Effector memory CD8-positive, alpha-beta T cell (primary cell): ENCODE measurements around the gene SLC11A1.

Experiments
- ATAC-seq: fragments of 150-1000 bp; cut with Tn5 transposase; replicated peaks from 2 replicates; pipeline ENCODE4 v1.10.0; 2021; ENCODE audit warnings: mild to moderate bottlenecking, moderate library complexity
- DNase-seq, 3 experiments: peaks; one replicate each; pipeline ENCODE4 v3.0.0; 2021
- H3K27ac Mint-ChIP-seq, 2 donors: one replicate each; pipeline ENCODE4 v1.8.0; 2022; ENCODE audit warnings: mild to moderate bottlenecking in 2 of 2, mixed read lengths in 2 of 2, moderate library complexity in 2 of 2
- H3K27me3 Mint-ChIP-seq, 2 donors: one replicate each; pipeline ENCODE4 v1.8.0; 2022; ENCODE audit warnings: mixed read lengths in 2 of 2
- H3K36me3 Mint-ChIP-seq: one replicate; pipeline ENCODE4 v1.8.0; 2022; ENCODE audit warnings: mild to moderate bottlenecking, moderate library complexity, mixed read lengths; ENCODE audit not compliant: insufficient read depth
- H3K4me1 Mint-ChIP-seq, 2 donors: one replicate each; pipeline ENCODE4 v1.8.0; 2022; ENCODE audit warnings: low read depth in 2 of 2, mixed read lengths in 2 of 2
- H3K4me3 Mint-ChIP-seq, 2 donors: one replicate each; pipeline ENCODE4 v1.8.0; 2022; ENCODE audit warnings: mild to moderate bottlenecking in 2 of 2, mixed read lengths in 2 of 2, moderate library complexity in 2 of 2
- H3K9me3 Mint-ChIP-seq, 2 donors: one replicate each; pipeline ENCODE4 v1.8.0; 2022; ENCODE audit warnings: mixed read lengths in 2 of 2

SLC11A1 gene

GRCh38 chr2:218354045-218354444 is 28.0 kb upstream of the SLC11A1 start:
- H3K4me3 Mint-ChIP-seq = no peak overlapping the region
- ATAC-seq (no peak), DNase-seq (no peak)
- peaks cover 3 to 7% of the 10 kb centered on the region in 2 donors for H3K9me3 Mint-ChIP-seq
- H3K36me3 Mint-ChIP-seq = peaks cover 5% of the 10 kb centered on the region
- H3K4me1 Mint-ChIP-seq = peaks cover 0 to 6% of the 10 kb centered on the region in 2 donors
- peaks cover 0 to 7% of the 10 kb centered on the region in 2 donors for H3K27me3 Mint-ChIP-seq
- no peak overlapping the region for H3K27ac Mint-ChIP-seq

- Mint-ChIP-seq H3K9me3 (peaks cover 3 to 7% of the 10 kb centered on the region in 2 donors), H3K27ac (no peak overlapping the region), H3K27me3 (peaks cover 0 to 7% of the 10 kb centered on the region in 2 donors), H3K36me3 (peaks cover 5% of the 10 kb centered on the region), H3K4me1 (peaks cover 0 to 6% of the 10 kb centered on the region in 2 donors), H3K4me3 (no peak overlapping the region)
- DNase-seq (no peak), ATAC-seq (no peak)
Observed at GRCh38 chr2:218354850-218355443, 27.1 kb upstream of the SLC11A1 start.

- ATAC-seq = no peak
- Mint-ChIP-seq H3K27ac (peak overlapping the region in 1 of 2 donors; percentile 10), H3K4me1 (peaks cover 0 to 6% of the 10 kb centered on the region in 2 donors)
Observed at GRCh38 chr2:218357236-218358177, 24.6 kb upstream of the SLC11A1 start.

GRCh38 chr2:218360453-218360852 is 21.6 kb upstream of the SLC11A1 start:
- peaks cover 0 to 6% of the 10 kb centered on the region in 2 donors for H3K4me1 Mint-ChIP-seq
- H3K4me3 Mint-ChIP-seq = no peak overlapping the region
- peaks cover 0 to 1% of the 10 kb centered on the region in 2 donors for H3K27me3 Mint-ChIP-seq
- DNase-seq (no peak), ATAC-seq (no peak)
- H3K9me3 Mint-ChIP-seq = no peaks in the 10 kb centered on the region
- H3K36me3 Mint-ChIP-seq = peaks cover 5% of the 10 kb centered on the region
- peak overlapping the region in 1 of 2 donors; percentile 68 for H3K27ac Mint-ChIP-seq

More at GRCh38 chr2:218357236-218358177, 24.6 kb upstream of the SLC11A1 start:
- no peak overlapping the region for H3K4me3 Mint-ChIP-seq
- no peaks in the 10 kb centered on the region for H3K9me3 Mint-ChIP-seq
- peaks cover 5% of the 10 kb centered on the region for H3K36me3 Mint-ChIP-seq
- H3K27me3 Mint-ChIP-seq = peaks cover 0 to 7% of the 10 kb centered on the region in 2 donors
- DNase-seq = no peak

- H3K27me3 Mint-ChIP-seq = no peaks in the 10 kb centered on the region
- H3K4me1 Mint-ChIP-seq = peaks cover 0 to 4% of the 10 kb centered on the region in 2 donors
- no peak overlapping the region for H3K4me3 Mint-ChIP-seq
- H3K27ac Mint-ChIP-seq = no peak overlapping the region
- no peaks in the 10 kb centered on the region for H3K9me3 Mint-ChIP-seq
- peaks cover 4% of the 10 kb centered on the region for H3K36me3 Mint-ChIP-seq
- ATAC-seq = no peak
- DNase-seq = no peak
Observed at GRCh38 chr2:218362606-218363005, 19.5 kb upstream of the SLC11A1 start.

- no peak for DNase-seq
- Mint-ChIP-seq H3K27me3 (no peaks in the 10 kb centered on the region), H3K27ac (no peak overlapping the region), H3K4me3 (no peak overlapping the region), H3K9me3 (no peaks in the 10 kb centered on the region), H3K4me1 (peaks cover 4 to 5% of the 10 kb centered on the region in 2 donors), H3K36me3 (peaks cover 8% of the 10 kb centered on the region)
- ATAC-seq = no peak
Observed at GRCh38 chr2:218363736-218364135, 18.3 kb upstream of the SLC11A1 start.

GRCh38 chr2:218364196-218364595 is 17.9 kb upstream of the SLC11A1 start:
- no peaks in the 10 kb centered on the region for H3K9me3 Mint-ChIP-seq
- DNase-seq (no peak), ATAC-seq (no peak)
- no peak overlapping the region for H3K4me3 Mint-ChIP-seq
- peaks cover 8% of the 10 kb centered on the region for H3K36me3 Mint-ChIP-seq
- no peak overlapping the region for H3K27ac Mint-ChIP-seq
- peaks cover 4 to 5% of the 10 kb centered on the region in 2 donors for H3K4me1 Mint-ChIP-seq
- H3K27me3 Mint-ChIP-seq = no peaks in the 10 kb centered on the region

GRCh38 chr2:218366621-218367414 is 15.3 kb upstream of the SLC11A1 start:
- H3K27ac Mint-ChIP-seq = peak overlapping the region; percentile 82 to 87
- H3K27me3 Mint-ChIP-seq = no peaks in the 10 kb centered on the region
- no peak for ATAC-seq
- peaks cover 5 to 6% of the 10 kb centered on the region in 2 donors for H3K4me1 Mint-ChIP-seq
- DNase-seq = no peak
- H3K9me3 Mint-ChIP-seq = no peaks in the 10 kb centered on the region
- H3K4me3 Mint-ChIP-seq = peak overlapping the region; percentile 69 to 81
- H3K36me3 Mint-ChIP-seq = peaks cover 11% of the 10 kb centered on the region

- peak overlapping the region; percentile 69 to 81 for H3K4me3 Mint-ChIP-seq
- H3K4me1 Mint-ChIP-seq = peaks cover 5 to 6% of the 10 kb centered on the region in 2 donors
- no peaks in the 10 kb centered on the region for H3K9me3 Mint-ChIP-seq
- DNase-seq (peak; percentile 60 to 66 (median 60)), ATAC-seq (peak; percentile 87)
- H3K27ac Mint-ChIP-seq = peak overlapping the region; percentile 82 to 87
- no peaks in the 10 kb centered on the region for H3K27me3 Mint-ChIP-seq
- peaks cover 13% of the 10 kb centered on the region for H3K36me3 Mint-ChIP-seq
Observed at GRCh38 chr2:218367415-218368149, 14.5 kb upstream of the SLC11A1 start.

DNA sequence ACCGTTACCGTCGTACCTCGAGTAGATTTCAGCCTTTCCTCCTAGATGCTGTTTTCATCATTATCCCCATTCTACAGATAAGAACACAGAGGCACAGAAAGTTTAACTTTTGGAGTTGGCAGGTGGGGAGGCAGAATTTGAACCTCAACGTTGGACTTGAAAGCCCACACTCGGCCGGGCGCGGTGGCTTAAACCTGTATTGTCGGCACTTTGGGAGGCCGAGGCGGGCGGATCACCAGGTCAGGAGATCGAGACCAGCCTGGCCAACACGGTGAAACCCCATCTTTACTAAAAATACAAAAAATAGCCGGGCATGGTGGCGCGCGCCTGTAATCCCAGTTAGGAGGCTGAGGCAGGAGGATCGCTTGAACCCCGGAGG is 13.9 kb upstream of the SLC11A1 start:
- DNase-seq = no peak
- no peaks in the 10 kb centered on the region for H3K27me3 Mint-ChIP-seq
- H3K4me3 Mint-ChIP-seq = peak overlapping the region; percentile 69 to 81
- H3K9me3 Mint-ChIP-seq = no peaks in the 10 kb centered on the region
- H3K27ac Mint-ChIP-seq = peak overlapping the region; percentile 82 to 87
- H3K36me3 Mint-ChIP-seq = peaks cover 15% of the 10 kb centered on the region
- peaks cover 5 to 6% of the 10 kb centered on the region in 2 donors for H3K4me1 Mint-ChIP-seq
- ATAC-seq = no peak

DNA sequence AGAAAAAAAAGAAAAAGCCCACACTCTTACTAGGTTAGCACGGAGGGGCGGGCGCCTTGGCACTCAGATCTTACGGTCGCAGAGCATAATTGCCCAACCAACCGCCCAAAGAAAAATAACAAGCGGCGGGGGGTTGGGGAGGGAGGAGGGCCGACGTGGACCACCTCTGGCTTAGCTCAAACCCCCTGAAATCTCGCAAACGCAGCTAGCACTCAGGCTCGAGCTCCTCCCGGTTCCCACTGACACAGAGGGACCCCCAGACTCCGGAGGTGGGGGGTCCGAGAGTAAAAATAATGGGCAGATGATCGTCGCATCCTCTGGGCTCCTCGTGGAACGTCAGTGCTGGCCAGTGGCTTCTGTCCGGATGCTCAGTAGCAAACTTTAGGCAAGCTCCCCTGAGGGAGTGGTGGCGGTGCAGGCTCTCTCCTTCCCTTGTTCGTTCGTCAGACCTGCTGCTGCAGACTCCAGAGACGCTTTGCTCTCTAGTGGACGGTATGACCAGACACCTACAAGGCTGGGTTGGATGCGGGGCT is 13.4 kb upstream of the SLC11A1 start:
- Mint-ChIP-seq H3K36me3 (peaks cover 15% of the 10 kb centered on the region), H3K27ac (peak overlapping the region; percentile 82 to 87), H3K4me3 (peak overlapping the region; percentile 69 to 81), H3K9me3 (no peaks in the 10 kb centered on the region), H3K4me1 (peaks cover 5 to 6% of the 10 kb centered on the region in 2 donors), H3K27me3 (no peaks in the 10 kb centered on the region)
- ATAC-seq (no peak), DNase-seq (no peak)

- Mint-ChIP-seq H3K4me3 (peak overlapping the region in 1 of 2 donors; percentile 69), H3K4me1 (peaks cover 5 to 6% of the 10 kb centered on the region in 2 donors), H3K27me3 (no peaks in the 10 kb centered on the region), H3K9me3 (no peaks in the 10 kb centered on the region), H3K27ac (peak overlapping the region; percentile 22 to 68), H3K36me3 (peaks cover 15% of the 10 kb centered on the region)
- DNase-seq (no peak), ATAC-seq (no peak)
Observed at GRCh38 chr2:218369330-218369729, 12.7 kb upstream of the SLC11A1 start.
